HG02943 (cell line): ENCODE data around the gene NHS.

ENCODE experiments used
- ATAC-seq: cut with Tn5 transposase; IDR thresholded peaks from one replicate; pipeline ENCODE4 v1.9.1; 2021; ENCODE audit warnings: mild to moderate bottlenecking, low read depth, moderate library complexity; ENCODE audit not compliant: unreplicated experiment

The NHS gene

GRCh38 chrX:17403972-17404371 is 29.0 kb downstream of the NHS start:
- no peak for ATAC-seq

GRCh38 chrX:17405225-17405969 is 30.4 kb downstream of the NHS start:
- ATAC-seq: no peak

GRCh38 chrX:17409566-17410290 is 34.7 kb downstream of the NHS start:
- no peak for ATAC-seq

- no peak for ATAC-seq
Observed at GRCh38 chrX:17410651-17411050, 35.7 kb downstream of the NHS start.

- no peak for ATAC-seq
Observed at GRCh38 chrX:17411205-17411604, 36.2 kb downstream of the NHS start.

GRCh38 chrX:17412692-17413091 is 37.7 kb downstream of the NHS start:
- ATAC-seq: no peak

- ATAC-seq: no peak
Observed at GRCh38 chrX:17413228-17413627, 38.2 kb downstream of the NHS start.

GRCh38 chrX:17414027-17414658 is 39.1 kb downstream of the NHS start:
- no peak for ATAC-seq

- ATAC-seq: no peak
Observed at GRCh38 chrX:17414839-17415238, 39.8 kb downstream of the NHS start.

- no peak for ATAC-seq
Observed at GRCh38 chrX:17415242-17415810, 40.3 kb downstream of the NHS start.

- ATAC-seq: no peak
Observed at GRCh38 chrX:17417372-17417771, 42.4 kb downstream of the NHS start.

- ATAC-seq: no peak
Observed at GRCh38 chrX:17425136-17425535, 50.1 kb downstream of the NHS start.

GRCh38 chrX:17425551-17425950 is 50.6 kb downstream of the NHS start:
- ATAC-seq: no peak

GRCh38 chrX:17431171-17431570 is 56.2 kb downstream of the NHS start:
- ATAC-seq: no peak

GRCh38 chrX:17432158-17432557 is 57.2 kb downstream of the NHS start:
- no peak for ATAC-seq

- no peak for ATAC-seq
Observed at GRCh38 chrX:17433965-17434364, 59.0 kb downstream of the NHS start.

GRCh38 chrX:17435476-17435875 is 60.5 kb downstream of the NHS start:
- ATAC-seq: no peak

- ATAC-seq: no peak
Observed at GRCh38 chrX:17438221-17438620, 63.2 kb downstream of the NHS start.

- no peak for ATAC-seq
Observed at GRCh38 chrX:17440258-17440657, 65.3 kb downstream of the NHS start.

GRCh38 chrX:17440836-17441235 is 65.8 kb downstream of the NHS start:
- no peak for ATAC-seq

GRCh38 chrX:17441965-17442364 is 67.0 kb downstream of the NHS start:
- no peak for ATAC-seq
